Stimulated activated CD4-positive, alpha-beta T cell treated with anti-CD3 and anti-CD28 coated beads, Interleukin-15, amount 100 ng/mL, for 48 hours (primary cell): ENCODE measurements around the gene WWOX.
"Not testable (repeated sequence)": the region's sequence is repeated elsewhere in the genome, so short reads cannot be mapped to it uniquely, and the experiment has no call there.

Experiments
- DNase-seq, 2 donors: peaks; one replicate each; pipeline ENCODE4 v3.0.0-alpha.2; 2020; ENCODE audit warnings: low read depth in 2 of 2

Gene WWOX

DNA sequence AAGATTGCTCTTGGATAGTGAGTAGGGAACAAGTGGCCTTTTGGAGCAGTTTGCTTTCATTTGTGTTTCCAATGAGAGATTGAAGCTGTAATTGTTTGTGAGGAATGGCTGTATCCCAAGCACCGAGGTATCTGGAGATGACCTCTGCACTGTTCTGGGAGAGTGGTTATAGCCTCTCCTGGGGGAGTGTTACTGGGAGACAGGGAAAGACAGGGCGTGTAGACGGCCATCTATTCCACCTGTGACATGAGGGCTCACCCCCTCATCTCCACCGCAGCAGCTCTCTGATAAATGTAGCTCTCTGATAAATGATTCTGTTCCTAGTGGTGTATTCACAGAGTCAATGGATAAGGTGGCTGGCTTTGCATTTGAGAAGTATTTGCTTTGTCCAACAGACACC is 1107.4 kb downstream of the WWOX start:
- no peak for DNase-seq

DNA sequence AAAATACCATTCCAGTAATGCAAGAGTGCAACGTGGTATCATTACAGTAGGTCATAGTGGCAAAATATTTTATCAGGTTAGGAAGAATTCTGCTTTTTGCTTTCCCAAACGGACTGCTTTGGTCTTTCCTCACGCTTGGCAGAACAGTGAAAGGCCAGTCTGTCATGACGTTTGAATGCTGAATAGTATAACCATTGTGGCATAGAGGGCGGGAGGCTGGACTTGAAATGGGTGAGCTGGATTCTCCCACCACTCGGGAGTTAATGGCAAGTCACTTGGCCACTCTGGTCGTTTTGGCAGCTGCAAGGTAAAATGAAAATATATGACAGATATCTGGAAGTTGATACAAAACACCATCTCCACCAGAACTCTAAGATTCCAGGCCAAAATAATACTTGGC is 1109.9 kb downstream of the WWOX start:
- DNase-seq, result no peak

DNA sequence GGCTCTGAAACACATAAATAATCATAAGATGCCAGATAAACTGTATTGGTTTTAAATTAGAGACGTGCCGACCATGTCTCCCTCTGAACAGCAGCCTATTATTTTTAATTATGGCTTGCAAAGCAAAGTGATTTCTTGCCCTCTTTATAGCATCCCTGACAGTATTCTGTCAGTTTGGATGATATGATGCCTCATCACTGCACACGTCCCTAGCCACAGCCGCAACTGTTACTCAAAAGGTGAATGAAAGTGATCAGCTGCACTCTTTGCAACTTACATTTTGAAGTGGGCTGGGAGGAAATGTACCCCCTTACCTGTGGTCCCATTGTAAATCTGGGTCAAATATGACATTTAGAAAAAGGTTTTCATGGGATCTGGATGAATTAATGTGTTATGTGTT is 1111.2 kb downstream of the WWOX start:
- no peak for DNase-seq

DNA sequence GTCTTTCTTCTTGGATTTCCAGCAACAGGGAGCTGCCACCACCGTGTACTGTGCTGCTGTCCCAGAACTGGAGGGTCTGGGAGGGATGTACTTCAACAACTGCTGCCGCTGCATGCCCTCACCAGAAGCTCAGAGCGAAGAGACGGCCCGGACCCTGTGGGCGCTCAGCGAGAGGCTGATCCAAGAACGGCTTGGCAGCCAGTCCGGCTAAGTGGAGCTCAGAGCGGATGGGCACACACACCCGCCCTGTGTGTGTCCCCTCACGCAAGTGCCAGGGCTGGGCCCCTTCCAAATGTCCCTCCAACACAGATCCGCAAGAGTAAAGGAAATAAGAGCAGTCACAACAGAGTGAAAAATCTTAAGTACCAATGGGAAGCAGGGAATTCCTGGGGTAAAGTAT is 1112.1 kb downstream of the WWOX start:
- DNase-seq, result no peak

DNA sequence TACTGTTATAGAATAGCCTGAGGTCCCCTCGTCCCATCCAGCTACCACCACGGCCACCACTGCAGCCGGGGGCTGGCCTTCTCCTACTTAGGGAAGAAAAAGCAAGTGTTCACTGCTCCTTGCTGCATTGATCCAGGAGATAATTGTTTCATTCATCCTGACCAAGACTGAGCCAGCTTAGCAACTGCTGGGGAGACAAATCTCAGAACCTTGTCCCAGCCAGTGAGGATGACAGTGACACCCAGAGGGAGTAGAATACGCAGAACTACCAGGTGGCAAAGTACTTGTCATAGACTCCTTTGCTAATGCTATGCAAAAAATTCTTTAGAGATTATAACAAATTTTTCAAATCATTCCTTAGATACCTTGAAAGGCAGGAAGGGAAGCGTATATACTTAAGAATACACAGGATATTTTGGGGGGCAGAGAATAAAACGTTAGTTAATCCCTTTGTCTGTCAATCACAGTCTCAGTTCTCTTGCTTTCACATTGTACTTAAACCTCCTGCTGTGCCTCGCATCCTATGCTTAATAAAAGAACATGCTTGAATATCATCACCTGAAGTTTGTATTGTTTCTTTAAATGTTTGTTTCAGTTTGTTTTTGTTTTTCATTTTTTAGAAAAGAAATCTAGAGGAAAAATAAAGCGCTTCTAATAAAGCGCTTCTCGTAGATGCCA is 1112.8 kb downstream of the WWOX start:
- no peak for DNase-seq

DNA sequence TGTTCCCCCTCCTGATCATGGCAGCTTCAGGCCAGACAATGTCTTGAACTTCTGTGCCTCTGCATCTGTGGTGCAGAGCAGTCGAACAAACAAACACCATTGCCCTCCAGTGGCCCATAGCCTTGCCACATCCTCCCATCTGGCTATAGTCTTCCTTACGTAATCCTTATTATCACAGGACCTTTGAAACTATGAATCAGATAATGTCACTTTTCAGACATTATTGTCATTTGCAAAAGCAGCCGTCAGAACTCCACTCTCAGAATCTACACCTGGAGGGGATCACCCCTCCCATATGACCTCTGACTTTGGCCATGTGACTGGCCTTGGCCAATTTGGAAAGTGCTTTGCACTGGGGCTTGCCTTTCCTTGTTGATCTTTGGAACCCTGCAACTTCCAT is 1113.8 kb downstream of the WWOX start:
- DNase-seq, result no peak

DNA sequence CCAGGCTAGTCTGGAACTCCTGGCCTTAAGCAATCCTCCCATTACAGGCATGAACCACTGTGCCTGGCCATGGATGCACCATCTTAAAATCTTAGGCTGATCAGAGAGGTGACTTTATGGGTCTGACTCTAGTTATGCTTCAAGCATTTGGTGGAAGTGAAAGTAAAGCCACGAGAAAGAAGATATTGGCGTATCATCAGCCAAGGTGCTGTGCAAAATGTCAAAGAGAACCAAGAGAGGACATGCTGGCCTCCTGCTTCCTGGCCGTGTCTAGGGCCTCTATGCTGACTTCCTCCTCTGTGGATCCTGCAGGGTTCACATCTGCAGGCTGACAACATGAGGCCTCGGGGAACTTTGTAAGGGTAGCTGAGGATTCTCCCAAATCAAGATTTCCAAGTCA is 1115.8 kb downstream of the WWOX start:
- no peak for DNase-seq

DNA sequence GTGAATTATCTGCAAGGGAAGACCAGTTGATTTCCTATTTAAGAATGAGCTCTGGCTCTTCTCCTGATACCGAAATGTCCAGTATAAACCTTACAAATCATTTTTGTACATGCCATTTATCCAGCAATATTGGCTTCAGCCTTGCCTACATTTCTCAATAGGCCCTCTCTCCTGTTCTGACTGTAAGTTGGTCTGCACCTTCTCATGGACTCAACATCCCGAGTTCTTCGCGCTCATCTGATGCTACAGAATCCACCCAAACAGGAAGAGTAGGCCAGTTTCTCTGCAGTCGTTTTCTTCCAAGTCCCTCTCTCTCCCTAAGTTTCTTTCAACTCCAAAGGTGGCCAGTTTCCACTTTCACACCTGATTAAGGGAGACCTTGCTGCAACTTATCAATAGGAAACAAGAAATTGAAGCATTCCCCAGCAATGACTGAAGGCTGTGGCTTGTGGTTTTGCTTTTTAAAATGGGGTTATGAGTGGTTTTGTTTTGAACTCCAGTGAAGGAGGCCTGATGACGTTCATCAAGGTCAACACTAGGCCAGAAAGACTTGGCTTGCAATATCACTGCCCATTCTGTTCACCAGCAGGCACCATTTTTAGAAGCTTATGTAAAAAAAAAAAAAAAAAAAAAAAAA is 1118.0 kb downstream of the WWOX start:
- peak in 1 of 2 donors; percentile 13 for DNase-seq

DNA sequence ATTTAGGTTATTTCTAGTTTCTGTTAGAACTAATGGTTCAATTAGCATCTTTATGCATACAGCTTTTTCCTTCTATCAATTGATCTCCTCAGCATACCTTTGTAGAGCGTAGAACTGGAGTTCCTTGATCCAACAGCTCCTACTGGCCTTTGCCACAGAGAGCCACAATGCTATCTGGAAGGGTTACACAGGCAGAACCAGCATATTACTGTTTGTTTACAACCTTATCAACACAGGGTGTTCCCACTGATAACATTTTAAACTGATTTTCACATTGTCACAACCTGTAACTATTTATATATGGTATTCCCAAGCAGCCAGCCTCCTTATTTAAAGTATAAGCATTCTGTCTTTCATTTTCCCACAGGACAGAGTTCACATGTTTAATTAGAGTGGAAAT is 1118.9 kb downstream of the WWOX start:
- no peak for DNase-seq

DNA sequence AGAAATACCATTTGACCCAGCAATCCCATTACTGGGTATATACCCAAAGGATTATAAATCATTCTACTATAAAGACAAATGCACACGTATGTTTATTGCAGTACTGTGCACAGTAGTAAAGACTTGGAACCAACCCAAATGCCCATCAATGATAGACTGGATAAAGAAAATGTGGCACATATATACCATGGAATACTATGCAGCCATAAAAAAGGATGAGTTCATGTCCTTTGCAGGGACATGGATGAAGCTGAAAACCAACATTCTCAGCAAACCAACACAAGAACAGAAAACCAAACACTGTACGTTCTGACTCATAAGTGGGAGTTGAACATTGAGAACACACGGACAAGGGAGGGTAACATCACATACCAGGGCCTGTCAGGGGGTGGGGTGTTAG is 1126.5 kb downstream of the WWOX start:
- DNase-seq, result not testable (repeated sequence)

DNA sequence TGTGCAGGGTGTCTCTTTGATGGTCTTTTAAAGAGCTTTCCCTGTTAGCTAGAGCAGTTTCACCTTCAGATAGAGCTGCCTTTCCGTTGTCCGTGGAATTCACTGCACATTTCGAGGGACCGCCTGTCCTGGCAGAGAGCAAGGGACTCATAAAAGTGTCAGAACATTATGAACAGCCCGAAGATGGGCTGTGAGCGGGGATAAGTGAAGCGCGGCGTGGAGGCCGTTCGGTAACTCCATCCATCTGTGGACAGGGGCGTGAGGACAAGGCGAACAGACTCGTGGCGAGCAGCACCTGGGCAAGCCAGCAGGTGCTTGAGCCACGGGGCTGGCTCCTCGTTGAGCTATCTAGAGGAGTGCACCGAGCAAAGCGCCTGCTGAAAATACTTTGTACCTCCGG is 1129.9 kb downstream of the WWOX start:
- DNase-seq, result no peak

DNA sequence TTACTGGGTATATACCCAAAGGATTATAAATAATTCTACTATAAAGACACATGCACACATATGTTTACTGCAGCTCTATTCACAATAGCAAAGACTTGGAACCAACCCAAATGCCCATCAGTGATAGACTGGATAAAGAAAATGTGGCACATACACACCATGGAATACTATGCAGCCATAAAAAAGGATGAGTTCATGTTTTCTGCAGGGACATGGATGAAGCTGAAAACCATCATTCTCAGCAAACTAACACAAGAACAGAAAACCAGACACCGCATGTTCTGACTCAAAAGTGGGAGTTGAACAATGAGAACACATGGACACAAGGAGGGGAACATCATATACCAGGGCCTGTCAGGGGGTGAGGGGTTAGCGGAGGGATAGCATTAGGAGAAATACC is 1146.2 kb downstream of the WWOX start:
- not testable (repeated sequence) for DNase-seq

DNA sequence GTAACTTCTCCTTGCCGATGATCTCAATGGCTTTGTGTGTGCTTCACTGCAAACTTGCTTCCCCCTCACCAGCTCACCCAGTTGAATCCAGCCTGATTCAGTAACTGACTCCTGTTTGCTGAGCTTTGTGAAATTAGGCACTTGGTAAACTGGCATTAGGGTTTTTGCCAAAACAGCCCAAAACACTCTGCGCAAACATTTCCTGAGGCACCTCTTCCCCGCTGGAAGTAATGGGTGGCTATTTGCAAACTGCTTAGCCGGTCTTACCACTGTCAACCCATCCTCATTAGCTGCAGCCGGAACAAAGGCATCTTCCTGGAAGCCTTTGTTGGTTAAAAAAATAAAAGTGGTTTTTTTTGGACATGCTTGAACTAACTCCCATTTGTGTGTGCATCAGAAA is 1147.9 kb downstream of the WWOX start:
- DNase-seq, result no peak

DNA sequence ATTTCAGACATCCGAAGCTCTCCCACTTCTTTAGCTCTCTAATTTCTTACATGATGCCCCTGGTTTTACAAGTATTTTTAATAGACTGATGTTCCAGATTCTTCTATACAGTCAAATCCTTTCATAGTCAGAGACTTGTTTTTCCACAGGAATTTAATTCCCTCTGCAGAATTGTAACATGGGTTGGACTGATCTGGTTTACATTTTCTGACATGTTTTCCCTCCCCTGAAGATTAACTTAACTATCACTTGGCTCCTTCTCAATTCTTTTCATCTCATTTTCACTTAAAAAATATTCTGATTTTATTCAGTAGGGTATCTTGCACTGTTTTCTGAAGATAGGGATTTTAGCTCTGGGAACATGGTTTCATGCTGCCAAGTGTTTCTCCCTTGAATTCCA is 1148.9 kb downstream of the WWOX start:
- DNase-seq, result no peak

DNA sequence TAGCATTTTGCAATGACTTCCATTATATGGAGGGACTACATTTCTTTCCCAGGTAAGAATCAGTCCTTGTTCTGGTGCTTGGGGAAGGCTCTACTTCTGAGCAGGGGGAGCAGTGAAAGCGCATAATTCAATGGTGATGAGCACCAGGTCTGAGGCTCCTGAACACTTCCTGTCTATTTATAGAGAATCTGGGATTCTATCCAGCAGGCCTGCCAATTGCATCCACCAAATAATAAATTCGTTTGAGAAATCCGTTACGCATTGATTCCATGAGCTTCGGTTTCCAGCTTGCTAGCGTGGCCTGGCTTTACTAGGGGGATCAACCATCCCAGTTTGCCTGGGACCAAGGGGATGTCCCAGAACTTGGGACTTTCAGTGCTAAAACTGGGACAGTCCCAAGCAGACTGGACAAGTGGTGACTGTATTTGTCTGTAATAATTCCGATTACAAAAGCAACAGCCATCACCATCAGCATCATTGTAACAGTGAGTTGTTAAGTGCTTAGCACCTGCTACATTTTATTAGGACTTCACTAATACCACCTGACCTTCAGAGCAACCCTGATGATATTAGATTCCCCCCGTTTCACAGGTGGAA is 1151.1 kb downstream of the WWOX start:
- DNase-seq, result no peak

DNA sequence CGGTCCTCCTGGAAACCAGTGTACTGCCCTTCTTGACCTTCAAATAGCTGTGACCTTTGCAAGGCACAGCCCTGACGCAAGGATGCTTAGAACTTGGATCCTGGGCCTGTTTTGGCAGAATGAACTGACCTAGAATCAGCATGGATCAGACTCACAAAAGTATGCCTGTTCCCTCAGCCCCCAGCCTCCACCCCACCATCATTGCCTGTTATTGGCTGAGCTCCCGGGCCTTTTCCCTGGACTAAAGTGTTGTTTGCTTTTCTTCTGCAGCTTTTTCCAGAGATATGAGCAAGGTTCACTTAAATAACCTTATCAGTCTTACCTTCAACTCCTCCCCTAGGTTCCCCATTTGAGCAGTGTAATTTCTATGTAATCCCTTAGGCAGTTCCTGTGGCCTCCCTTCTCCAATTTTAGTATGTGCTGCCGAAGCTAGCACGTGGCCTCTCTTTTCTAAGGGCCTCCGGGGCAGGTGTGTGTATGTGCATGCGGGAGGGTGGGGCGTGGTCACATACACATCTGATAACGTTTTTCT is 1153.7 kb downstream of the WWOX start:
- DNase-seq, result no peak

DNA sequence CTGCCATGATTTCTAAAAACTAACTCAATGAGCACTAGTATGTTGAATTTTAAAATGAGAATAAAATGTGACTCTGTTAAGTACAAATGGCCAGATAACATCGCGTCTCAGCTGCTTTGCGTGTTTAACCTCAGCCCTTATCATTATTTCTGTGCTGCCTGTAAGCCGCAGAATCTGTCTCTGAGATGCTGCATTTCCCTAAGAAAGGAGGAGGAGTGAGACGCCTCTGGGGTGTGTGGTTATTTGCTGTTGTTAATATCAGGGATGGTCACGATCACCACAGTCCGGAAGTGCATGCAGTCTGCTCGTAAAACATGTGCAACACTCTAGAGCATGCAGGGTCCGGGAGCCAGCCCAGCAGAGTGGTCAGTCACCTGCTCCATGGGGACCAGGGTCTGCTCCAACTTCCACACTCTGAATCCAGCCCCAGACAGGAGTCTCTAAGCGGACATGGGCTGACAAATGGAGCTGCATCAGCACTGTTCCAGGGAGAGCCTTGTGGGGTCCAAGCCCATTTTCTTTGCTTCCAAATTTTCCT is 1158.6 kb downstream of the WWOX start:
- DNase-seq, result no peak

DNA sequence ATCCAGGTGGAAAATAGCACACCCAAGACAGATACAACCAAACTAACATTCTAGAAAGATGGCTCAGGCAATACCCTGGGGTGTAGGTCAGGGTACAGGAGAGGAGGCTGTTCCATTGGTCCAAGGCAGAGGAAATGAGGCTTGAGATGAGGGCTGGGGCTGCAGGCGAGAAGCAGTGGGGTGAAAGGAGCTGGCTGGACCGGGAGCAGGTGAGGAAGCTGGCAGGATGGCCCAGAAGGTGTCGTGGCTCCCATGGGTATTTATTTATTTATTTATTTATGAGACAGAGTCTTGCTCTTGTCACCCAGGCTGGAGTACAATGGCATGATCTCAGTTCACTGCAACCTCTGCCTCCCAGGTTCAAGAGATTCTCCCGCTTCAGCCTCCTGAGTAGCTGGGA is 1161.4 kb downstream of the WWOX start:
- not testable (repeated sequence) for DNase-seq

DNA sequence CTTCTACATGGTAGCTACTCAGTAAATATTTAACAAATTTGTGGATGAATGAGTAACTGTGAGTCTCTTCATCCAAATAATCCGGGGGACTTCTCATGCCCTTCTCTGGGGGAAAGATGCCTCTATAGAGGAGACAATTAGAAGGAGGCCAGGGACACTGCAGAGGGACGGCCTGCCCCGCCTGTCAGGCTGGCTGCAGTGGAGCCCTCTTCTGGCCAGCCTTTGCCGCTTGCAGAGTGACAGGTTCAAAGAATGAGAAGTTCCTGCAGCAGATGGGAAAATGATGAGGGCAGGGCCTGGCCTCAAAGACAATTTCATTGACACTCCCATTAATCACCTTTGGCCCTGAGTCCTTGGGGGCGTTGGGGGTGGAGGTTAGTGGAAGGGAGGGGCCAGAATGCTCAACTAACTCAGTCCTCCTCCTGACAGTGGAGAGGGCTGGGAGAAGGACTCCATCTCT is 1162.1 kb downstream of the WWOX start:
- peak; percentile 42 to 53 for DNase-seq

DNA sequence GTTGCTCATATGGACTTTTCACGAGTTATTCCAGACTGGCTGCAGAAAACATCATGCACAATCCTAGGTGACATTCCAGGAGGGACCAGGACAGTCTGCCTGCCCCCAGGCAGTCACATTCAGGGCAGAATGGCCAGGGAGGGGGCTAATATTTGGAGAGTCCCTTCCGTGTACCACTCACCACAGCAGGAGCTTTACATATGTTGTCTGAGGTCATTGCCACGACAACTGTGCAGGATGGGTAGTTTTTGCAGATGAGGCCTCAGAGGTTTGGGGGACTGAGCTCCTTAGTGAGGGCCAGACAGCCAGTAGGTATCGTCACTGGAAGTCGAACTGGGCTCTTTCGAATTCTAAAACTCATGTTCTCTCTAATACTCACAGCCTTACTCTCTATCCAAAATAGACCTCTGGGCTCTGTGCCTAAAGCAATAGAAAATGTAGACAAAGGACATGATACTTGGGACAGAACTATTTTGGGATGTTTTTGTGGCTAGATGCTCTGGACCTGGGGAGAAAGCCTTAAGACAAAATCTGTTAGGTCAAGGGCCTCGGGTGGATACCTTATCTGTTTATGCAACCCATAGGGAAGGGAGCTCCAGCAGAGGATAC is 1162.6 kb downstream of the WWOX start:
- DNase-seq, result no peak
